Measurements from ENCODE around the gene TWSG1.

- TF ChIP-seq ESRRA (IDR thresholded peaks at IDR 0.05; ENCODE audit: borderline replicate concordance, low read length) (no peak), CBX8 (IDR thresholded peaks at IDR 0.05) (no peak), CTCF (IDR thresholded peaks at IDR 0.05) (no peak)
Measured at GRCh38 chr18:9333441-9334328, 888 bp upstream of the TWSG1 start.
